HPDE6-E6E7 (cell line): ENCODE measurements around the gene PAFAH1B1.

Source experiments
- DNase-seq: peaks from one replicate; pipeline ENCODE4 v3.0.0; 2011; ENCODE audit warnings: missing footprints; ENCODE audit errors: extremely low spot score

Gene PAFAH1B1

DNA sequence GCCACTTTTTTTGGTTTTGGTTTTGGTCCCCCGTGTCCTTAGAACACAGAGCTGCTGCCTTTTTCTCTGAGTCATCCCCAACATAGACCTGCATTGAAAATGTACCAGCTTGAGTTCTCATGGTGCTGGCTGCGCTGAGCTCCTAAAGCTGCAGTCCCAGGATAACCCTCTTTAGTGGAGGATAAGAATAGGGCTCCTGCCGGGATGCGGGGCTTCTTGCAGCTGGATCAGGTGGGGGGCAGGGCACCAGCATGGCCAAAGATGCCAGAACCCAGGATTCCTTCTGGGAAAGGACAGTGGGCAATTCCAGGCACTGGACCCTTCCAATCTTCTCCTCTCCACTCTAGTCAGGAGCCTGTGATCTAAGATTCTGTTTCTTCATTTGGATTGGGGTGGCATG lies 126.4 kb downstream of the PAFAH1B1 start:
- no peak for DNase-seq

GRCh38 chr17:2721603-2722002 lies 128.1 kb downstream of the PAFAH1B1 start:
- DNase-seq: no peak

DNA sequence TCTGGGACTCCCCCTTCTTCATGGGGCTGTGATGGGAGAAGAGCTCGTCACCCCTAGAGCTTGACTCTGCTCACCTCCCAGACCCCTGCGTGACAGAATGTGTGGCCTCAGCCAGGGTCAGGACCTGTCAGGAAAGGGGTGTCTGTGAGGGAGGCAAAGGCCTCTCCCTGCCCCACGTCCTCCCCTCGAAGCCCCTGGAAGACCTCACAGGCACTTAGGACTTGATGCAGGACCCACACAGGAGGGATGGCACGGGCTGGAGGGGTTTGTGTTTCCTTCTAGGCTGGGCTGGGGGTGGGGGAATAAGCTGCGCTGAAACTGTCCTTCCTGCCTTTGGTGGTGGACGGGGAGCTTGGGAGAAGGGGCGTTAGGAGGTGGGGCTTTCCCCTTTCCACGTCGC lies 129.2 kb downstream of the PAFAH1B1 start:
- DNase-seq: no peak

GRCh38 chr17:2723505-2723996 lies 130.1 kb downstream of the PAFAH1B1 start:
- DNase-seq: peak; percentile 58

DNA sequence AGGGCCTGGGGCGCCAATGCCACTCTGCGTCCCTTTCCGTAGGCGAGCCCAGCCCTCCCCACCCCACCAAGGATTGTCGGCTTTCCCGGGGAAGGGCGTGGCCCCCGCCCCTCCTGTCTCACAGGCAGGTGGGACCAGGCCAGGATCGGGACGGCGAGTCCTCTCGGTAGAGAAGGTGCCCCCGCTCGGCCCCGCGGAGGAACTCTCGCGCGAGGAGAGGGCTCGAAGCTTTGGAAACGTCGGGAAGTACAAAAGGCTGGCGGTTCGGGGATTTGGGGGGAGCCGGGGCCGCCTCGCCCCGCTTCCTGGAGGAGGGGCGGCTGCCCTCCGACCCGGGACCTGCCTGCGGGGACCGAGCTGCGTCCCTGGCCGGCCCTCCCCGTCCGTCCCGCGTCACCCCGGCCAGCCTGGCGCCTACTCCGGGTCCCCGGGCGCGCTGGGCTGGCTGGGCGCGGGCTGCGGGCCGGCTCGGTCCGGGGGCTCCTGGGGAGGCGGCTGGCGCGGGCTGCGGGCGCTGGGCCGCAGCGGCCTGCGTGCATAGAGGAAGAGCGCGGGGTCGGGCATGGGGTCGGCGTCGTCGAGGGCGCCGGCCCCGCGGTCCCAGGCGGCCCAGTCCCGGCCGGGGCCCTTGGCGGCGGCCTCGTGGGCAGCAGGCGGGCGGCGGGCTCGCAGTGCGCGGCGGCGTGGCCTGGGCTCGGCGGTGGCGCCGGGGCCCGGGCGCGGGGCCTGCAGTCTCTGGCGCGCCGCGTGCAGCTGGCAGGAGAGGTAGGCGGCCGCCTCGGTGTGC lies 130.7 kb downstream of the PAFAH1B1 start:
- DNase-seq: peak; percentile 87

DNA sequence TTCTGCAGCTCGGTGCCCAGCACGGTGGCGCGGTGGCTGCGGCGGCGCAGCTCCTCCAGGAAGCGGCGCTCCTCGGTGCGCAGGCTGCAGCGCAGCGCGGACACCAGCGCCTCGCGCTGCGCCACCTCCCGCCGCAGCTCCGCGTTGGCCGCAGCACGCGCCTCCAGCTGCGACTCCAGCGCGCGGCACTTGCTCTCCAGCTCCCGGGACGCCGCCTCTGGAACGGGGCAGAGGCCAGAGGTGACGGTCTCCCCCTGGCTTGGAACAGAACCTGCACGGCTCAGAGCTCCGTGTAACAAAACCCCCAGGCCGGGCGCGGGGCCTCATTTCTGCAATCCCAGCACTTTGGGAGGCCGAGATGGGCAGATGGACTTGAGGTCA lies 131.3 kb downstream of the PAFAH1B1 start:
- peak; percentile 55 for DNase-seq

DNA sequence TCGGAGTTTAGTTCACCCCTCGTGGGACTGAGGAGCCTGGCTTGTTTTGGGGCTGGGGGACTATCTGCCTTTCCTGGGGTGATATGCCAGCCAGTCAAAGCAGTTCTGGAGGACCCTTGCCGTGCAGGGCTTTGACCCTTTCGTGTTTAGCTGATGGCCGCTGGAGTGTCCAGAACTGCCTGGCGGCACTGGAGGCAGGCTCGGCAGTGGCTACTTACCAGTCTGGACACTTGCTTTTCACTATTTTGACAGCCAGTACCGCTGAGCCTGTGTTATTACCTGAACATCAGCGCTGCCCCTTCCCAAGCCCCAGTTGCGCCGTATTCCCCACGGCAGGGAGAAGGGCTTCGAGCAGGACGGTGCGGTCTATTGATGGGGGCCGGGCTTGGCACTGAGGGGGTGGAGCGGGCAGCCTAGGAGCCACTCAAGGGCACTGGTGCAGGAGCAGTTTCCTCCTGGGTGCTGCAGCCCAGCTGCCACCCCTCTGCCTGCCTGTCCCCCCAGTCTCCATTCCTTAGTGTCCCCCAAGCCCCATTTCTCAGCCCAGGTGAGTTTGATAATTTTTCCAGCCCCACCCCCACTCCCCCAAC lies 137.4 kb downstream of the PAFAH1B1 start:
- DNase-seq: no peak

DNA sequence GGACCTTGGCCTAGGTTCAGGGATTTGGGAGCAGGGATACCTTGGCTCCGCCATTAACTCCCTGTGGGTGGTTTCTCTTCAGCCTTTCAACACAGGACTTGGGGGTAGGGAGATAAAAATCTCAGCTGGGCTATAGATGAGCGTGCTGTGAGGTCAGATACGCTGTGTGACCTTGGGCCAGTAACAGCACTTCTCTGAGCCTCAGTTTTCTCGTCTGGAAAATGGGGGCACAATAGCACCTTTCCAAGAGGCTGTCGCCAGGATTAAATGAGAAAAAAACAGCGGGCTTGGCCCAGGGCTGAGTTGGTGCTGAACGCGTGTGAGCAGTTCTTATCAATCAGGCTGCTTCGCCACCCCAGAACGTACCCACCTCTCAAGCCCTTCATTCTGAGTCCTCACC lies 138.4 kb downstream of the PAFAH1B1 start:
- no peak for DNase-seq

DNA sequence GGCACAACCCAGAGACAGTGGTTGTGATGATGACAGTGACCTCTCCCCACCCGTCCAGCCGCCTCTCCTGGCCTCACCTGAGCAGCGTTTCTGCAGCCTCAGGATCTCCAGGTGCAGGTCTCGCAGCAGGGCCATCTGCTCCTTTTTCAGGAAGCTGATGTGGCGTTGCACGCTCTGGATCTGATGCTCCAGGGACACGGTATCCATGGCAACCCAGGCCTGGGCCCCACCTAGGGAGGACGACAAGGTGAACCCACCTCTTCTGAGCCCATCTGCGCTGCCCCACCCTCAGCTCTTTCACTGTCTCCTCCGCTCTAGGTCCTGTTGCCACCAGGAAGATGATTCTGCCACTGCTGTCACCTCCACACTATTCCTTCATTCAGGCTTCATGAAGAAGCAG lies 141.5 kb downstream of the PAFAH1B1 start:
- DNase-seq: no peak
